Glutamatergic neuron (in vitro differentiated cells): Measurements from ENCODE around the gene ACAP1. TPM values are rescaled to one million over a fixed set of nuclear protein-coding genes. Genes with fewer than 3 reads are reported as not detected.

Source experiments
- DNase-seq: peaks from one replicate; pipeline ENCODE4 v3.0.0; 2022
- H3K27ac Mint-ChIP-seq: one replicate; pipeline ENCODE4 v1.8.0; 2020; ENCODE audit warnings: mild to moderate bottlenecking, mixed read lengths, inconsistent platforms; ENCODE audit not compliant: unreplicated experiment
- H3K27me3 Mint-ChIP-seq: one replicate; pipeline ENCODE4 v1.8.0; 2020; ENCODE audit warnings: mild to moderate bottlenecking, moderate library complexity, mixed read lengths, inconsistent platforms; ENCODE audit not compliant: unreplicated experiment
- H3K36me3 Mint-ChIP-seq: one replicate; pipeline ENCODE4 v1.8.0; 2020; ENCODE audit warnings: mild to moderate bottlenecking, mixed read lengths, inconsistent platforms; ENCODE audit not compliant: unreplicated experiment
- H3K4me1 Mint-ChIP-seq: one replicate; pipeline ENCODE4 v1.8.0; 2020; ENCODE audit warnings: mild to moderate bottlenecking, low read depth, mixed read lengths, inconsistent platforms; ENCODE audit not compliant: unreplicated experiment
- H3K4me3 Mint-ChIP-seq: one replicate; pipeline ENCODE4 v1.8.0; 2020; ENCODE audit warnings: mild to moderate bottlenecking, mixed read lengths, inconsistent platforms; ENCODE audit not compliant: unreplicated experiment
- H3K9me3 Mint-ChIP-seq: one replicate; pipeline ENCODE4 v1.8.0; 2020; ENCODE audit warnings: mild to moderate bottlenecking, moderate library complexity, mixed read lengths, inconsistent platforms; ENCODE audit not compliant: unreplicated experiment
- CTCF ChIP-seq: fragments of 200-600 bp; sonication (generic); IDR thresholded peaks from one replicate; pipeline ENCODE4 v1.5.0; 2021; ENCODE audit not compliant: partially characterized antibody, unreplicated experiment
- long read RNA-seq: library from polyadenylated mRNA; unstranded; transcript quantifications from one replicate; pipeline ENCODE4 v2.0.0, GENCODE V29; 2020; ENCODE audit not compliant: unreplicated experiment
- total RNA-seq: library from RNA; stranded (reverse); fragmentation: NEBNext Ultra II Directional; extraction: Animal tissue kit (Norgen Biotek cat#: 25700); gene quantifications from one replicate; pipeline ENCODE4 v1.2.1, GENCODE V29; 2021; ENCODE audit not compliant: unreplicated experiment

ACAP1 gene
- total RNA-seq: not detected
- long read RNA-seq: 0 reads

- Mint-ChIP-seq H3K27ac (no peak within 1 kb of the TSS), H3K36me3 (no peaks in the 10 kb centered on the region), H3K9me3 (peaks cover 2% of the 10 kb centered on the region), H3K27me3 (peaks cover 2% of the 10 kb centered on the region), H3K4me1 (no peaks in the 10 kb centered on the region), H3K4me3 (no peak within 1 kb of the TSS)
- DNase-seq: no peak
- no peak for TF ChIP-seq CTCF
These were observed at the start of gene ACAP1 for GRCh38 chr17:7336240-7337175. Gene ACAP1, plus strand, starts transcription at chr17:7336529. Its CDS starts 206 bp downstream, at chr17:7336735.

GRCh38 chr17:7289256-7290032, 46.9 kb upstream of the ACAP1 start:
- no peaks in the 10 kb centered on the region for H3K36me3 Mint-ChIP-seq
- TF ChIP-seq CTCF: no peak
- H3K27me3 Mint-ChIP-seq: peaks cover 16% of the 10 kb centered on the region
- no peak overlapping the region for H3K27ac Mint-ChIP-seq
- H3K4me1 Mint-ChIP-seq: no peaks in the 10 kb centered on the region
- no peak overlapping the region for H3K4me3 Mint-ChIP-seq
- H3K9me3 Mint-ChIP-seq: peaks cover 1% of the 10 kb centered on the region
- DNase-seq: no peak

- H3K4me1 Mint-ChIP-seq: no peaks in the 10 kb centered on the region
- no peak overlapping the region for H3K4me3 Mint-ChIP-seq
These were observed 46.2 kb upstream of the ACAP1 start for GRCh38 chr17:7290166-7290565.

GRCh38 chr17:7290685-7291084, 45.6 kb upstream of the ACAP1 start:
- H3K9me3 Mint-ChIP-seq: peaks cover 5% of the 10 kb centered on the region
- H3K27me3 Mint-ChIP-seq: peaks cover 20% of the 10 kb centered on the region
- no peak for DNase-seq
- no peak overlapping the region for H3K27ac Mint-ChIP-seq
- no peak for TF ChIP-seq CTCF
- no peaks in the 10 kb centered on the region for H3K4me1 Mint-ChIP-seq
- H3K4me3 Mint-ChIP-seq: no peak overlapping the region
- H3K36me3 Mint-ChIP-seq: no peaks in the 10 kb centered on the region

More at GRCh38 chr17:7290166-7290565, 46.2 kb upstream of the ACAP1 start:
- peaks cover 17% of the 10 kb centered on the region for H3K27me3 Mint-ChIP-seq
- TF ChIP-seq CTCF: no peak
- DNase-seq: no peak
- no peaks in the 10 kb centered on the region for H3K36me3 Mint-ChIP-seq
- no peak overlapping the region for H3K27ac Mint-ChIP-seq
- peaks cover 2% of the 10 kb centered on the region for H3K9me3 Mint-ChIP-seq

- TF ChIP-seq CTCF: no peak
- Mint-ChIP-seq H3K4me3 (no peak overlapping the region), H3K36me3 (no peaks in the 10 kb centered on the region), H3K4me1 (no peaks in the 10 kb centered on the region), H3K9me3 (peaks cover 8% of the 10 kb centered on the region), H3K27ac (no peak overlapping the region), H3K27me3 (peaks cover 24% of the 10 kb centered on the region)
- no peak for DNase-seq
These were observed 44.1 kb upstream of the ACAP1 start for GRCh38 chr17:7292194-7292593.
